OCI-M2 (cell line): ENCODE measurements around the gene GRIN2A.

Experiments used
- DNase-seq: peaks from one replicate; lab custom pipeline; 2025; ENCODE audit not compliant: unreplicated experiment; lab: John Stamatoyannopoulos, UW

Gene GRIN2A

DNA sequence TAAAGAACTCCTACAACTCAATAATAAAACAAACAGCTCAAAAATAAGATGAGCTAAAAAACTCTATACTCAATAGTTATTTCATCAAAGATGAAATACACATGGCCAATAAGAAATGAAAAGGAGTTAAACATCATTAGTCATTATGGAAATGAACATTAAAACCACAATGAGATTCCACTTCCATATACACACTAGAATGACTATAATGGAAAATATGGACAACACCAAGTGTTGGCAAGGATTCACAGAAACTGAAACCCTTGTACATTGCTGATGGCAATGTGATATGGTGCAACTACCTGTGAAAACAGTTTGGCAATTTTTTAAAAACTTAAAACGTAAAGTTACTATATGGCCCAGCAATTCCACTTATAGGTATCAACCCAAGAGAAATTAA lies 91.4 kb downstream of the GRIN2A start:
- DNase-seq: no peak

DNA sequence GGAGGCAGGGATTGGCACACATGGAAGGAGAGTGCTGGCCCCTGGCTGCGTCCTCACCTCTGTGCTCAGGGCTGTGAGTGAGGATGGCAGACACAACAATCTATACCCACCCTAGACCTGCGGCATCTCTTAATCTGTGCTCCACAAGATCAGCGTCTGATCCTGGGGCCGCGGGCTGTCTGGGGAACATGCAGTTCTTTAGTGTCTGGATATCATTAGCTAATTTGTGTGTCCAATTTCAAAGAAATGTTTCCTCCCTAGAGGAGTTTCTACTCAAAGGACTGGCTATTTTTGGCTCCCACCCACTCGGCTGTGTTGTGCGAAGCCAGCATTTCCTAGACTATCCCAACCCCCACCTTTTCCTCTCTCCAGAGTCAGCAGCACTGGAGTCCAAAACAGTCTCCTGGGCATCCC lies 93.8 kb downstream of the GRIN2A start:
- DNase-seq: no peak

DNA sequence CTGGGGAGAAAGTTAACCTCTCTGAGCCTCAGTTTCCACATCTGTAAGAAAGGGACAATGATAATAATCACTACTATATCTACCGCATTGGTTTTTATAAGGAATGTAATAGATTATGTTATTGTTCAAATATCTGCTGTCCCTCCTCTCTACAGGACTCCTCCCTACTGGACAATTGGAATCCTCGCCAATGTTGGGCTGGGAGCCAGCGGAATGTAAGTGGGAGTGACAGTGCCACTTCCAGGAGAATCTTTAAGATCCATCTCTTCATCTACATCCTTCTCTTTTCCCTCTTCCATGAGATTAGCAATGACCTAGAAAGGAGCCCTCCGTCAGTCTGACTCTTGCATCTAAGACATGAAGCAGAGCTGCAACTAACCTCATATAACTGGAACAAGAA lies 95.1 kb downstream of the GRIN2A start:
- DNase-seq: no peak

DNA sequence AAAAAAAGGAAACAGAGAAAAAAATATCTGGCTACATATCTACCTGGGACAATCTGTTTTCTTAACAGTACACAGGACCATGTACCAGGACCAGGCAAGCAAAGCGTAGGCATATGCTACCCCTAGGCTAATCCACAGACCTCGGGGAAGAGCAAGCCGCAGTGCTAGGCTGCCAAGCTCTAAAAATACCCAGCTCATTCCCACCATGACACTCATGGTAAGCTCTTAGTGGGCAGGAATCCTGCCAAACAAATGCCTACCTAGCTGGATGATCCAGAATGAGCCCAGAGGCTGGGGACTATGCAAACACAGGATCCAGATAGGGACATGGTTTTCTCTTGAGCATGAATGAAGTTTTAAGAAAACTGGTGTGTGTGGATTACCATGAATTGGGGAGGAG lies 95.6 kb downstream of the GRIN2A start:
- no peak for DNase-seq

GRCh38 chr16:10085078-10085798 lies 97.0 kb downstream of the GRIN2A start:
- no peak for DNase-seq

GRCh38 chr16:10083301-10083700 lies 98.9 kb downstream of the GRIN2A start:
- no peak for DNase-seq

- no peak for DNase-seq
Observed at GRCh38 chr16:10081201-10081940, 100.9 kb downstream of the GRIN2A start.

DNA sequence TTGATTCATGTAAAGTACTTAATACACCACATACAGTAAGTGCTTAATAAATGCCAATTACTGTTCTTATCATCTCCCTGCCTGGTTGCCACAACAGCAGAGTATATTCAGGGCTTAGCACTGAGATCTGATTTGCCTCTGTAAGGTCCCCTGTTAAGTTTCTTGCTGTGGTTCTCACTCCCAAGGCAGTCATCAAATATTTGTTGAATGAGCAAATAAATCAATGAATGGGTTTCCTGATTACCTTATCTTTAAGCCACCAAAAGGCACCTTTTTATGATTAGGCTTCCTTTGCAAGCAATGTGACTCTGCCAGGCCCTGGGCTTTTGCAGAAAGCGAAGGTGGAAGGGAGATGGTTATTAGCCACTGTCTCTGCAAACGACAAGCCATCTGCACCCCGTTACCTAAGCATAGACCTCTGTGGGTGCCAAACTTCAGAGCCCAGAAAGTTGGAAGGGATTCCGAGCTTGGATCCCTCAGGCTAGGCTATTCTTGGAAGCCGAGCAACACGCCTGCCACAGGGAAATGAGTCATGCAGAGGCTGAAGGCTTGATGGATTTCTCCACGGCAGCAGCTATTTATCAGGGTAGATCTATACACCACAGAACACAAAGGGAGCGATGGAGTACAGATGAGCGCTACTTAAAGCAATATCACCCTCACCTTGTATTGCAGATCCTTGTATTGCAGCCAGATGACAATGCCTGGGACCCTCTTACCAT lies 102.0 kb downstream of the GRIN2A start:
- no peak for DNase-seq

DNA sequence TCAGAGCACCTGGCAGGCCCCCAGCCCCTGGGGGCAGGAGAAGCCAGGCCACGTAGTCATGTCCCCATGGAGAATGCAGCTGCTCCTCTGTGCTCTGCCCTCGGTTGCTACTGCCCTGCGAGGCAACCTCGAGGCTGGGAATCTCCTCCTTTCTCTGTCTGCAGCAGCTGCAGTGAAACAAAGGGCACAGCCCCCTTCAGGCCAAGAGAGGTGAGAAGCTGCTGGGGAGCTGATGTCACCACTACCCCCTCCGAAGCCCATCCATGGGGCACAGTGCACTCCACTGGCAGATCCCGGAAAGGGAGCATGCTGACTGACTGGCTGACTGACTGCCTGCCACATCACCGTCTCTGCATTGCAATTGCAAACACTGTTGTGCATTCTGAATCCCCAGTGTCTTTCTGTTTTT lies 103.7 kb downstream of the GRIN2A start:
- DNase-seq: no peak

DNA sequence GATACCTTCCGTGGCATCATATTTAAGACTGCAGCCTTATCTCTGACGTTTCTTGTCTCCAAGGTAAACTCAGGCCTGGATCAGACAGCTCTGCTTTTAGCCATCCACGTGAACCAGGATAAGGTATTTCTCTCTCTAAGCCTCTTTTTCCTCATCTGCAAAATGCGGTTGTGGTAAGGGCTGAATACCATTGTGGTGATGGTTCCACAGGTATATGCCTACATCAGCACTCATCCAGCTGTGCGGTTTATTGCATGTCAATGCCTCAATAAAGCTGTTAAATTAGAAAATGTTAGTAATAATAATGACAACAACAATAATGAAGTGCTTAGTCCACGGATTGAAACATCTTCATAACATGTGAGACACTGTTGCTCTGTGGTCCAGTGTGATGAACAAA lies 104.4 kb downstream of the GRIN2A start:
- no peak for DNase-seq

DNA sequence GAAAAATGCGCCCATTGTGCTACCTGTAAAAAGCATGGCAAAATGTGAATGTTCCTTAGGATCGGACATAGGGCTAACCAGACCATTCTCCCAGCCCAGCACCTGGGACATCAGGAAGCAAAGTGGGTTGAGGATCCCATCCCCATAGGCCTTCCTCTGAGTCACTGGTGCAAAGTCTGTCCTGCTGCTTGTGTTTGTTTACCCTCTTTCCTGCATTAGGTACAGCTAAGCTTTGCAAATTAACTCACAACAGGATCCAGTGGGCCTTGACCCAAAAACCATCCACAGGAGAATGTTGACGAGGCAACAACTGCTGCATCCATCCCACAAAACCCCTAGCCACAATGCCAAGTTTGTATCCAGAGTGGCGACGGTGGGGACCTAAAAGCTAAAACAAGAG lies 106.2 kb downstream of the GRIN2A start:
- no peak for DNase-seq

DNA sequence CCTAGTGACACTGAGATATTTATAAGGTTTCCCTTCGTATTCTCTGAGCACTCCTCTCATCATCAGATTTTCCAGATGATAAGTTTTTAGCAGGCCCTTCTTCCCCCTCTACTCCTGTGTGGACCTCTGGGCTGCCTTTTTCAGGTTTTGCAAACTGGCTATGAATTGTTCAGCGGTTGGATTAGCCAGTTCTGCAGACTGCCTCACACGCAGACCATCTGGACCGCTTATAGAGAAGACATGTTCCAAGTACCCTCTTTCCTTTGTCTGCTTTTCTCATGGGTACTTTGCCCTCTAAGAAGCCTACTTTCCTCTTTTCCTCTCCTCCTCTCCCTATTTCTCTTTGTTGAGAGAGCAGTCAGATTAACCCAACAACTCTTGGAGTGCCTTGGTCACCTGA lies 111.6 kb downstream of the GRIN2A start:
- no peak for DNase-seq

- no peak for DNase-seq
Observed at GRCh38 chr16:10069374-10069773, 112.9 kb downstream of the GRIN2A start.

GRCh38 chr16:10067835-10068234 lies 114.4 kb downstream of the GRIN2A start:
- DNase-seq: no peak

DNA sequence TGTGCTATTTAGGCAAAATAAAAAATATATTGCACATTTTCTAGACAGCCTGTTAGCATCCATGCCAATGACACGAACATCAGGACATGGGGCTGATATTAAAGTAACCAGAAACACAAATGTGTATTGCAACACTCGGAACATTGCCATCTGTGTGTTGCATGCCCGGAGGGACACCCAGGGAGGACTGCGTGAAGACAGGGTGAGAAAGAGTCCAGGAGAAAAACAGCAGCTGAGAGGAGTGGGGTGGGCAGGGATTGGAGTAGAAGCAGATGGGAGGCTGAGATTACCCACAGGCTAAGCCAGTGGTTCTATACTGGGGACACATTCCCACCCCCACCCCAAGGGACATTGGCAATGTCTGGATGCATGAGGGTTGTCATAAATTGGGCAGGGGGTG lies 114.8 kb downstream of the GRIN2A start:
- no peak for DNase-seq

DNA sequence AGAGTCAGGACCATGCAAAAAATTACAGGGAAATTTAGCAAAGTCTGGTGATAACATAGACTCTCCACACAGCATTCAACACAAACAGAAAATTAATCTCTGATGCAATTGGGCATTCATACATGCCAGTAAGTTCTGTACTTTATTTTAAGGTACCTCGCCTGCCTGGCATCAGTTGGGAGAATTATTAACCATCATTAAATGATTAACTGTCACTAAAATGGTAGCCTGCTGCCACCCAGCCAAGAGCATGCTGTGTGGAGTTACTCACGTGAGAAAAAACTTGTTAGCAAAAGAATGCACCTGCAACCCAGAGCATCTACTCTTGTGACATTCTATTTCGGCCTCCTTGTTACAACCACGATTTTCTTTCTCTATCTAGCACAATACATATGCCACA lies 117.2 kb downstream of the GRIN2A start:
- DNase-seq: no peak

GRCh38 chr16:10048850-10049249 lies 133.4 kb downstream of the GRIN2A start:
- DNase-seq: no peak

DNA sequence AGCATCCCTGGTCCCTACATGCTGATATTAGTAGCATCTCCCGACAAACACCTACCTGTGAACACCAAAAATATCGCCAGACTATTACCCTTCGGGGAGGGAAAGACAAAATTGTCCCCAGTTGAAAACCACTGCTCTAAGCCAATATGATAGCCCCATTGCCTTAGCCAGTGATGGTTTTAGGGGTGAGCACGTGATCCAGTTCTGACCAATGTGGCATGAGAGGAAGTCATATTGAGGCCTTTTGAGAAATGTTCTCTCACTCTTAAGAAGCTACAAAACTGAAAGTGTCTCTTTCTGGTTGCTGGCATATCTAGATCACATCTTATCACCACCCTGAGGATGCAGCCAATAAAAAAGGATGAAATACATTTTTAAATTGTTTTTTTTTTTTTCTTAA lies 136.3 kb downstream of the GRIN2A start:
- DNase-seq: no peak

GRCh38 chr16:10045291-10045775 lies 136.9 kb downstream of the GRIN2A start:
- no peak for DNase-seq

DNA sequence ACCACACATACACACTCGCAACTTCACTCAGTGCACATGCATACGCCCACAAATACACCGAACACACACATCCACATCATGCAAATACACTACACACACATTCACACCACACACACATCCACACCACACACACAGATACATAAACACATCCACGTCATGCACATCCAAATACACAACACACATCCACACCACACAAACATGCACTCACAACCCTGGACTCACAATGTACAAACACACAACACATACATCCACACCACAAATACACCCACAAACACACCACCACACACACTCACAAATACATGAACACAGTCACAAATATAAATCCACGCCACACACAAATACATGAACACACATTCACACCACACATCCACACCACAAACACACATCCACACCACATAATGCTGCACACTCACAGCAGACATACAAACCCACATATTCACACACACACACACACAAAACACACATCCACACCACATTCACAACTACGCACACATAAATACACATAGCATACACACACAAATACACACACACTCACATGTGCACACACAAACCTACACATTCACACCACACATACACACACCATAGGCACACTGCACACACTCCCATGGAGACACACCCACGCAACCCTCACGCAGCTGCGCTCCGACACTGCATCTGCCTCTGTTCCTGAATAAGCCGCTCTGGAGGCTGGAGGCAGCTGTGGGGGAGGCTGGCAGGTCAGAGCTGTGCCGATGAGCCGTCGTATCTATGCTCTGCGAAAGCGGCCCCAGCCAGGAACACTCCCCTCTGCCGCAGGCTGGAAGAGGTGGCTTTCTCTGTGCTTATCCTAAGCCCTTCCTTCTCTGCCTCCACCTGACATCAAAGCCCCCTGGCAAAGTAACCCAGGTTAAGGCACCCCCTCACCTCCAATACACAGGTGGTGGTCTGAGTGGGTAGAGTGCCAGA lies 141.8 kb downstream of the GRIN2A start:
- no peak for DNase-seq
